HPDE6-E6E7 (cell line): ENCODE data around the gene LMO4.
A peak's percentile ranks its signal among the peaks of the same experiment; 100 is the strongest.

Source experiments
- DNase-seq: peaks from one replicate; pipeline ENCODE4 v3.0.0; 2011; ENCODE audit warnings: missing footprints; ENCODE audit errors: extremely low spot score

Gene LMO4

GRCh38 chr1:87327376-87328271 lies 1.1 kb upstream of the LMO4 start:
- no peak for DNase-seq

- no peak for DNase-seq
These were observed 408 bp downstream of the LMO4 start for GRCh38 chr1:87329051-87329525.

GRCh38 chr1:87329526-87330056 lies 911 bp downstream of the LMO4 start:
- no peak for DNase-seq

- no peak for DNase-seq
These were observed 1.6 kb downstream of the LMO4 start for GRCh38 chr1:87330057-87330884.

GRCh38 chr1:87330885-87331364 lies 2.2 kb downstream of the LMO4 start:
- DNase-seq: no peak

GRCh38 chr1:87331365-87332241 lies 2.9 kb downstream of the LMO4 start:
- peak; percentile 72 for DNase-seq

GRCh38 chr1:87333692-87334347 lies 5.1 kb downstream of the LMO4 start:
- DNase-seq: no peak

- no peak for DNase-seq
These were observed 5.9 kb downstream of the LMO4 start for GRCh38 chr1:87334351-87335174.

- peak; percentile 38 for DNase-seq
These were observed 6.7 kb downstream of the LMO4 start for GRCh38 chr1:87335175-87335884.

- no peak for DNase-seq
These were observed 8.0 kb downstream of the LMO4 start for GRCh38 chr1:87336623-87337067.

GRCh38 chr1:87337606-87338005 lies 8.9 kb downstream of the LMO4 start:
- DNase-seq: no peak

GRCh38 chr1:87338566-87338965 lies 9.9 kb downstream of the LMO4 start:
- no peak for DNase-seq

GRCh38 chr1:87344231-87344630 lies 15.6 kb downstream of the LMO4 start:
- no peak for DNase-seq

GRCh38 chr1:87346130-87346814 lies 17.6 kb downstream of the LMO4 start:
- no peak for DNase-seq

- no peak for DNase-seq
These were observed 19.8 kb downstream of the LMO4 start for GRCh38 chr1:87348341-87349019.

- DNase-seq: no peak
These were observed 20.4 kb downstream of the LMO4 start for GRCh38 chr1:87349036-87349435.

- no peak for DNase-seq
These were observed 27.2 kb downstream of the LMO4 start for GRCh38 chr1:87355894-87356293.

GRCh38 chr1:87356591-87356990 lies 27.9 kb downstream of the LMO4 start:
- DNase-seq: no peak
